HUES48 (cell line): ENCODE data around the gene CYP4F3.

Experiments used
- H3K27ac ChIP-seq: one replicate; pipeline ENCODE4 v1.7.0; 2013; ENCODE audit warnings: low read depth, low read length, inconsistent platforms
- H3K27me3 ChIP-seq: 2 replicates; pipeline ENCODE4 v1.6.1; 2013; ENCODE audit warnings: mild to moderate bottlenecking, low read length; ENCODE audit not compliant: control insufficient read depth, insufficient read depth
- H3K36me3 ChIP-seq: 2 replicates; pipeline ENCODE4 v1.6.1; 2013; ENCODE audit warnings: low read length; ENCODE audit not compliant: control insufficient read depth, insufficient read depth
- H3K4me1 ChIP-seq: 2 replicates; pipeline ENCODE4 v1.6.1; 2013; ENCODE audit warnings: mild to moderate bottlenecking, low read length; ENCODE audit not compliant: control insufficient read depth, insufficient read depth
- H3K4me3 ChIP-seq: 2 replicates; pipeline ENCODE4 v1.5.1; 2013; ENCODE audit warnings: mild to moderate bottlenecking, low read depth, low read length
- H3K9ac ChIP-seq: 2 replicates; pipeline ENCODE4 v1.6.1; 2013; ENCODE audit warnings: mild to moderate bottlenecking, low read depth, low read length, moderate library complexity
- H3K9me3 ChIP-seq: 2 replicates; pipeline ENCODE4 v1.6.1; 2013; ENCODE audit warnings: low read length; ENCODE audit not compliant: control insufficient read depth, insufficient read depth

Gene CYP4F3

DNA sequence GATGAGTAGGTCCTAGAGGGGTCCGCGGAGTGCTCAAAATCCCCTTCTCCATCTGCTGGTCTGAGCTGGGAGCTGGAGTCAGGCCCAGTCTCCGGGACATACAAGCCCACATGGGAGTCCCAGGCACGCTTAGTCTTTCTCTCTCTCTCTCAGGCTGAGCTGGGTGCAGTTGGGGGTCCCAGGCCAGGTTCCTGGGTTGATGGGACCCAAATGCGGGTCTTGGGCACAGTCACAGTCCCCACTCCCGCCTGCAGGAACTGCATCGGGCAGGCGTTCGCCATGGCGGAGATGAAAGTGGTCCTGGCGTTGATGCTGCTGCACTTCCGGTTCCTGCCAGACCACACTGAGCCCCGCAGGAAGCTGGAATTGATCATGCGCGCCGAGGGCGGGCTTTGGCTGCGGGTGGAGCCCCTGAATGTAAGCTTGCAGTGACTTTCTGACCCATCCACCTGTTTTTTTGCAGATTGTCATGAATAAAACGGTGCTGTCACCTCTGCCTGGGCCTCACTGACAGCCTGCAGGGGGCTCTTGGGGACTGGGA lies 56.0 kb downstream of the CYP4F3 start:
- Histone ChIP-seq H3K9ac (no peak overlapping the region), H3K36me3 (no peaks in the 10 kb centered on the region), H3K4me1 (no peaks in the 10 kb centered on the region), H3K9me3 (peaks cover 74% of the 10 kb centered on the region), H3K4me3 (no peak overlapping the region), H3K27me3 (no peaks in the 10 kb centered on the region), H3K27ac (no peak overlapping the region)

DNA sequence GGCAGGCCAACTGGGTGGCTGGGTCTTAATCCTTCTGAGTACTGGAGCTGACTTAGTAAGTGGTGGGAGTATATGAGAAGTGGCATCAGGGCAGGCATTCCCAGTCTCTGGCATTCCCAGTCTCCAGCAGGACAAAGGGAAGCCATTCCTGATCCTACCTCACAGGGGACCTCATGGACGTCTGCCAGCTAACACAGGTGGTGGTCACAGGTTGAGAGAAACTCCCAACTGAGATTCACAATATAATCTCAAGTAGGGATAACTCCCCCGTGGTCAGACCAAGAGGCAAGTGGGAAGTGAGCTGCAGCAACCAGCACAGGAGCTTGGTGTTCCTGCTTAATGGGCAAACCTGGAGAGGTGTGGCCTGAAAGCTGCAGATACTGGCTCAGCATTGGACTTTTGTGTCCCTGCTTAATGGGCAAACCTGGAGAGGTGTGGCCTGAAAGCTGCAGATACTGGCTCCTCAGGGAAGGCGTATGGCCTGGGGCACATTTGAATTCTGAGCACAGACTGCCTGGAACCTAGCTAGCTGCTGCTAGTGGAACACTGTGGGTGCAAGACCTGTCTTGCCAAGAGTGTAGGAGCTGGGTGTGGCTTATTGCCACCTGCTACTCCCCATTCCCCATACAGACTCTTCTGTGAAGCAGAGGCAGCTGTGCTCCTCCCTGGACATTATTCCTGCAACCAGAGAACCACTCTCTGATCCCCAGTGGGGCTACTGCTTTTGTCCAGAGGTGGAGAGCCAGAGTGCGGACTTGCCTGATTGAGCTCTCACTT lies 61.2 kb downstream of the CYP4F3 start:
- Histone ChIP-seq H3K27me3 (no peaks in the 10 kb centered on the region), H3K27ac (no peak overlapping the region), H3K4me1 (no peaks in the 10 kb centered on the region), H3K9me3 (peaks cover 75% of the 10 kb centered on the region), H3K36me3 (no peaks in the 10 kb centered on the region), H3K4me3 (no peak overlapping the region), H3K9ac (no peak overlapping the region)

DNA sequence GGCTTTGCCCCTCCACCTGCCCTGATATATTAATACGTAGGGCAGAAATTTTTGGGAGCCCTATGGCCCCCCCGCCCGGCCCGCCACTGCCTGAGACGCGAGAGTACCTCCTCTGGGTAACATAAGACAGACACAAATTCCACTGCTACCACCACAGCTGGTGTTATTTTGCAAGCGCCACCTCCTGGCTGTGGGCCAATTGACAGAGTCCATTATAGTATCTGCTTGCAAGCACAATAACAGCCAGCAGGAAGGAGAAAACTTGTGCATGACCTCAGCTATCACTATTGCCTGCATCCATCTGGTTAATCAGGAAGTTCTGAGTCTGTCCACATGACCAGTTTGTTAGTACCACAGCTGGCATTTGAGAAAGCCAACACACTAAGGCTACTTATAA lies 61.8 kb downstream of the CYP4F3 start:
- no peak overlapping the region for H3K9ac ChIP-seq
- no peaks in the 10 kb centered on the region for H3K36me3 ChIP-seq
- H3K4me1 ChIP-seq: no peaks in the 10 kb centered on the region
- no peaks in the 10 kb centered on the region for H3K27me3 ChIP-seq
- peaks cover 70% of the 10 kb centered on the region for H3K9me3 ChIP-seq
- H3K4me3 ChIP-seq: no peak overlapping the region
- no peak overlapping the region for H3K27ac ChIP-seq
